CD4-positive, alpha-beta T cell (primary cell): ENCODE measurements around the gene TLR9. TPM values are rescaled to one million over a fixed set of nuclear protein-coding genes. Genes with fewer than 3 reads are reported as not detected.

Experiments used
- ATAC-seq: fragments of 200-7000 bp; cut with Tn5 transposase; one replicate; pipeline ENCODE4 v1.10.0; 2022; ENCODE audit warnings: mild to moderate bottlenecking; ENCODE audit not compliant: poor library complexity
- CTCF ChIA-PET: fragments of 350-600 bp; sonication (Branson Sonifier 250); formaldehyde crosslinking; loops from one replicate; lab custom pipeline; 2021; ENCODE audit warnings: antibody characterized with exemption, inconsistent platforms; lab: Charles Lee
- POLR2A ChIA-PET: fragments of 350-600 bp; sonication (Branson Sonifier 250); formaldehyde crosslinking; loops from one replicate; lab custom pipeline; 2021; ENCODE audit warnings: antibody characterized with exemption, inconsistent platforms; lab: Charles Lee
- DNase-seq, 14 experiments: peaks; one replicate each; pipeline ENCODE4 v3.0.0-alpha.2; 2013 to 2020; ENCODE audit warnings: mixed read lengths in 2 of 14
- H3K27ac ChIP-seq, 2 donors: one replicate each; pipeline versions ENCODE4 v1.5.1 to v1.7.0; 2013; ENCODE audit warnings: low read length in 2 of 2, low read depth in 1 of 2, mild to moderate bottlenecking in 1 of 2
- H3K27me3 ChIP-seq, 2 experiments: 1 replicate in 1 of 2; 2 replicates in 1 of 2; pipeline versions ENCODE4 v1.6.1 to v1.7.0; 2013; ENCODE audit warnings: low read length in 2 of 2, control low read depth in 1 of 2, mild to moderate bottlenecking in 1 of 2, moderate library complexity in 1 of 2; ENCODE audit not compliant: insufficient read depth in 2 of 2, control insufficient read depth in 1 of 2
- H3K36me3 ChIP-seq: one replicate; pipeline ENCODE4 v1.6.1; 2013; ENCODE audit warnings: low read length, control low read depth; ENCODE audit not compliant: insufficient read depth
- H3K4me1 ChIP-seq: one replicate; pipeline ENCODE4 v1.6.1; 2013; ENCODE audit warnings: low read length, control low read depth; ENCODE audit not compliant: insufficient read depth
- H3K4me3 ChIP-seq: one replicate; pipeline ENCODE4 v1.5.1; 2013; ENCODE audit warnings: mild to moderate bottlenecking, low read length, moderate library complexity
- H3K9me3 ChIP-seq, 2 experiments: 1 replicate in 1 of 2; 2 replicates in 1 of 2; pipeline versions ENCODE4 v1.6.1 to v1.7.0; 2013; ENCODE audit warnings: low read length in 2 of 2, mild to moderate bottlenecking in 2 of 2, control low read depth in 1 of 2, moderate library complexity in 1 of 2; ENCODE audit not compliant: control insufficient read depth in 1 of 2, insufficient read depth in 1 of 2
- H3K27ac Mint-ChIP-seq: one replicate; pipeline ENCODE4 v1.8.0; 2020; ENCODE audit warnings: mixed read lengths
- H3K27me3 Mint-ChIP-seq: one replicate; pipeline ENCODE4 v1.8.0; 2021; ENCODE audit warnings: mixed read lengths
- H3K36me3 Mint-ChIP-seq: one replicate; pipeline ENCODE4 v1.8.0; 2021; ENCODE audit warnings: low read depth, mixed read lengths
- H3K4me1 Mint-ChIP-seq: one replicate; pipeline ENCODE4 v1.8.0; 2021; ENCODE audit warnings: low read depth, mixed read lengths
- H3K4me3 Mint-ChIP-seq: one replicate; pipeline ENCODE4 v1.8.0; 2020; ENCODE audit warnings: mild to moderate bottlenecking, mixed read lengths
- H3K9me3 Mint-ChIP-seq: one replicate; pipeline ENCODE4 v1.8.0; 2020; ENCODE audit warnings: mixed read lengths
- CTCF ChIP-seq: fragments of 200-600 bp; IDR thresholded peaks from one replicate; pipeline ENCODE4 v1.8.0; 2022; ENCODE audit warnings: antibody characterized with exemption, mild to moderate bottlenecking
- intact Hi-C, 2 experiments: fragments of 100-400 bp; cut with DNase I in 1 of 2; cut with micrococcal nuclease in 1 of 2; formaldehyde crosslinking; loops; one replicate each; pipeline versions ENCODE4 v1.15.1 to v1.9.0; 2023 to 2025; cut with DNase I, micrococcal nuclease
- total RNA-seq, 174 experiments: library from RNA in 2 of 174; stranded (reverse) in 2 of 174; gene quantifications; one replicate each; pipeline ENCODE4 v1.2.3 and lab custom pipeline; 2021 to 2026

Gene TLR9
- total RNA-seq, 2 experiments from 2014 or later = 0.08 to 0.17 TPM

GRCh38 chr3:52256159-52256558 lies 30.7 kb upstream of the TLR9 start:
- no peak overlapping the region for H3K4me3 ChIP-seq
- no peaks in the 10 kb centered on the region for H3K27me3 ChIP-seq
- intact Hi-C loops = loop anchor here in 1 of 2 experiments (2.0 kb wide), 1 partner anchor 15 kb away; no protein-coding TSS in a partner anchor
- peak overlapping the region; percentile 36 to 89 for H3K27ac ChIP-seq
- no peaks in the 10 kb centered on the region for H3K9me3 ChIP-seq
- H3K4me3 Mint-ChIP-seq = no peak overlapping the region
- no peak for TF ChIP-seq CTCF
- H3K9me3 Mint-ChIP-seq = no peaks in the 10 kb centered on the region
- no peaks in the 10 kb centered on the region for H3K27me3 Mint-ChIP-seq
- ChIA-PET POLR2A (interaction anchor here (10.7 to 19.7 kb wide), 3 partner anchors 14 to 23 kb away, joined by 131 to 538 read pairs (median 293); partner anchors contain the start of genes PPM1M, TWF2 and WDR82), CTCF (interaction anchor here (0.9 to 2.3 kb wide), 3 partner anchors 14 to 36 kb away, joined by 3 to 6 read pairs (median 3); partner anchors contain the start of gene WDR82)
- peak overlapping the region; percentile 95 for H3K27ac Mint-ChIP-seq
- ATAC-seq (no peak), DNase-seq (no peak)
- peaks cover 85% of the 10 kb centered on the region for H3K4me1 ChIP-seq
- peaks cover 88% of the 10 kb centered on the region for H3K36me3 ChIP-seq
- H3K36me3 Mint-ChIP-seq = peaks cover 94% of the 10 kb centered on the region
- peaks cover 93% of the 10 kb centered on the region for H3K4me1 Mint-ChIP-seq

- peaks cover 93% of the 10 kb centered on the region for H3K4me1 Mint-ChIP-seq
- DNase-seq (no peak), ATAC-seq (no peak)
- POLR2A ChIA-PET = interaction anchor here (1.9 to 19.7 kb wide), 7 partner anchors 9 to 36 kb away, joined by 7 to 538 read pairs (median 42); partner anchors contain the start of genes GLYCTK, PPM1M, TLR9 and TWF2
- peak overlapping the region; percentile 95 for H3K27ac Mint-ChIP-seq
- no peaks in the 10 kb centered on the region for H3K9me3 Mint-ChIP-seq
- Histone ChIP-seq H3K27me3 (no peaks in the 10 kb centered on the region), H3K36me3 (peaks cover 88% of the 10 kb centered on the region), H3K27ac (peak overlapping the region; percentile 82 to 89), H3K4me1 (peaks cover 95% of the 10 kb centered on the region), H3K9me3 (no peaks in the 10 kb centered on the region), H3K4me3 (no peak overlapping the region)
- CTCF ChIA-PET = interaction anchor here (1.4 to 2.3 kb wide), 5 partner anchors 9 to 24 kb away, joined by 3 to 27 read pairs (median 6); partner anchors contain the start of gene WDR82
- intact Hi-C loops = no loop called here
- TF ChIP-seq CTCF = no peak
- no peak overlapping the region for H3K4me3 Mint-ChIP-seq
- H3K27me3 Mint-ChIP-seq = no peaks in the 10 kb centered on the region
- H3K36me3 Mint-ChIP-seq = peaks cover 90% of the 10 kb centered on the region
Observed at GRCh38 chr3:52254608-52255007, 29.2 kb upstream of the TLR9 start.

GRCh38 chr3:52253314-52254304 lies 28.2 kb upstream of the TLR9 start:
- Mint-ChIP-seq H3K9me3 (no peaks in the 10 kb centered on the region), H3K36me3 (peaks cover 90% of the 10 kb centered on the region), H3K27ac (peak overlapping the region; percentile 95), H3K4me3 (peak overlapping the region; percentile 89), H3K27me3 (no peaks in the 10 kb centered on the region), H3K4me1 (peaks cover 93% of the 10 kb centered on the region)
- peaks cover 100% of the 10 kb centered on the region for H3K4me1 ChIP-seq
- ATAC-seq (peak; percentile 83), DNase-seq (peak; percentile 73 to 95 (median 82))
- peak overlapping the region; percentile 30 for H3K4me3 ChIP-seq
- no peak for TF ChIP-seq CTCF
- H3K36me3 ChIP-seq = peaks cover 88% of the 10 kb centered on the region
- H3K27me3 ChIP-seq = no peaks in the 10 kb centered on the region
- intact Hi-C loops = loop anchor here (1.0 to 2.0 kb wide), 5 partner anchors 9 to 25 kb away; partner anchors contain the start of genes TWF2 (in 2 of the 2) and WDR82 (in 1 of the 2)
- H3K9me3 ChIP-seq = no peaks in the 10 kb centered on the region
- ChIA-PET POLR2A (interaction anchor here (0.9 to 19.7 kb wide), 15 partner anchors 8 to 280 kb away, joined by 3 to 538 read pairs (median 7); partner anchors contain the start of genes ABHD14B, DUSP7, GLYCTK and PPM1M), CTCF (interaction anchor here (0.7 to 4.2 kb wide), 12 partner anchors 10 to 86 kb away, joined by 3 to 31 read pairs (median 5); partner anchors contain the start of genes TLR9 and WDR82)
- H3K27ac ChIP-seq = peak overlapping the region; percentile 82 to 89
